Activated CD4-positive, alpha-beta T cell treated with anti-CD3 and anti-CD28 coated beads for 36 hours (primary cell): Measurements from ENCODE around the gene NOS1. TPM values are rescaled to one million over a fixed set of nuclear protein-coding genes. Genes with fewer than 3 reads are reported as not detected.

ENCODE experiments used
- ATAC-seq: fragments of 200-7000 bp; cut with Tn5 transposase; one replicate; pipeline ENCODE4 v1.10.0; 2021; ENCODE audit warnings: mild to moderate bottlenecking, moderate library complexity
- CTCF ChIA-PET: fragments of 350-600 bp; sonication (Branson Sonifier 250); formaldehyde crosslinking; loops from one replicate; lab custom pipeline; 2021; ENCODE audit warnings: antibody characterized with exemption; lab: Charles Lee
- POLR2A ChIA-PET: fragments of 350-600 bp; sonication (Branson Sonifier 250); formaldehyde crosslinking; loops from one replicate; lab custom pipeline; 2021; ENCODE audit warnings: antibody characterized with exemption, inconsistent platforms; lab: Charles Lee
- DNase-seq: peaks from one replicate; pipeline ENCODE4 v3.0.0-alpha.2; 2020
- H3K27ac Mint-ChIP-seq: one replicate; pipeline ENCODE4 v1.8.0; 2021; ENCODE audit warnings: mixed read lengths
- H3K27me3 Mint-ChIP-seq: one replicate; pipeline ENCODE4 v1.8.0; 2021; ENCODE audit warnings: mixed read lengths
- H3K36me3 Mint-ChIP-seq: one replicate; pipeline ENCODE4 v1.8.0; 2021; ENCODE audit warnings: low read depth, mixed read lengths
- H3K4me1 Mint-ChIP-seq: one replicate; pipeline ENCODE4 v1.8.0; 2021; ENCODE audit warnings: mixed read lengths
- H3K4me3 Mint-ChIP-seq: one replicate; pipeline ENCODE4 v1.8.0; 2021; ENCODE audit warnings: mild to moderate bottlenecking, moderate library complexity, mixed read lengths
- H3K9me3 Mint-ChIP-seq: one replicate; pipeline ENCODE4 v1.8.0; 2021; ENCODE audit warnings: low read depth, mixed read lengths
- intact Hi-C, 2 experiments: fragments of 100-400 bp; cut with DNase I in 1 of 2; cut with micrococcal nuclease in 1 of 2; formaldehyde crosslinking; loops; one replicate each; pipeline versions ENCODE4 v1.14.2 to v1.15.1; 2022 to 2024; cut with DNase I, micrococcal nuclease
- total RNA-seq, 2 experiments: library from RNA; stranded (reverse); gene quantifications; one replicate each; pipeline ENCODE4 v1.2.3, GENCODE V29; 2021

NOS1 gene
- total RNA-seq, 2 experiments from 2014 or later: not detected

GRCh38 chr12:117294189-117294603 lies 67.2 kb downstream of the NOS1 start:
- H3K27me3 Mint-ChIP-seq: peaks cover 27% of the 10 kb centered on the region
- CTCF ChIA-PET: no interaction called here
- no peak overlapping the region for H3K27ac Mint-ChIP-seq
- intact Hi-C loops: no loop called here
- H3K4me1 Mint-ChIP-seq: no peaks in the 10 kb centered on the region
- no peak overlapping the region for H3K4me3 Mint-ChIP-seq
- DNase-seq (no peak), ATAC-seq (no peak)
- H3K36me3 Mint-ChIP-seq: no peaks in the 10 kb centered on the region
- peaks cover 2% of the 10 kb centered on the region for H3K9me3 Mint-ChIP-seq
- POLR2A ChIA-PET: no interaction called here

GRCh38 chr12:117293510-117293909 lies 67.9 kb downstream of the NOS1 start:
- Mint-ChIP-seq H3K27me3 (peaks cover 27% of the 10 kb centered on the region), H3K4me1 (no peaks in the 10 kb centered on the region), H3K36me3 (no peaks in the 10 kb centered on the region), H3K27ac (no peak overlapping the region), H3K9me3 (peaks cover 2% of the 10 kb centered on the region), H3K4me3 (no peak overlapping the region)
- intact Hi-C loops: no loop called here
- CTCF ChIA-PET: interaction anchor here (0.5 kb wide), 1 partner anchor 1823 kb away, joined by 3 read pairs; no protein-coding TSS in a partner anchor
- no peak for ATAC-seq
- POLR2A ChIA-PET: no interaction called here
- DNase-seq: no peak

GRCh38 chr12:117292688-117293087 lies 68.7 kb downstream of the NOS1 start:
- ATAC-seq: no peak
- CTCF ChIA-PET: no interaction called here
- Mint-ChIP-seq H3K36me3 (no peaks in the 10 kb centered on the region), H3K4me3 (no peak overlapping the region), H3K27ac (no peak overlapping the region), H3K4me1 (no peaks in the 10 kb centered on the region), H3K9me3 (peaks cover 2% of the 10 kb centered on the region), H3K27me3 (peaks cover 25% of the 10 kb centered on the region)
- no peak for DNase-seq
- intact Hi-C loops: no loop called here
- POLR2A ChIA-PET: no interaction called here

- H3K4me3 Mint-ChIP-seq: no peak overlapping the region
- no peak overlapping the region for H3K27ac Mint-ChIP-seq
- H3K9me3 Mint-ChIP-seq: no peaks in the 10 kb centered on the region
- H3K36me3 Mint-ChIP-seq: no peaks in the 10 kb centered on the region
- DNase-seq: no peak
- intact Hi-C loops: no loop called here
- H3K4me1 Mint-ChIP-seq: no peaks in the 10 kb centered on the region
- ATAC-seq: no peak
- H3K27me3 Mint-ChIP-seq: peaks cover 3% of the 10 kb centered on the region
- POLR2A ChIA-PET: no interaction called here
- CTCF ChIA-PET: no interaction called here
These were observed 77.3 kb downstream of the NOS1 start for GRCh38 chr12:117284140-117284539.

- H3K36me3 Mint-ChIP-seq: no peaks in the 10 kb centered on the region
- H3K4me3 Mint-ChIP-seq: no peak overlapping the region
- intact Hi-C loops: no loop called here
- peaks cover 4% of the 10 kb centered on the region for H3K27me3 Mint-ChIP-seq
- POLR2A ChIA-PET: no interaction called here
- DNase-seq: no peak
- CTCF ChIA-PET: no interaction called here
- H3K9me3 Mint-ChIP-seq: no peaks in the 10 kb centered on the region
- no peaks in the 10 kb centered on the region for H3K4me1 Mint-ChIP-seq
- H3K27ac Mint-ChIP-seq: no peak overlapping the region
- ATAC-seq: no peak
These were observed 78.9 kb downstream of the NOS1 start for GRCh38 chr12:117282490-117282889.

GRCh38 chr12:117280019-117280680 lies 81.3 kb downstream of the NOS1 start:
- no peak for DNase-seq
- CTCF ChIA-PET: no interaction called here
- Mint-ChIP-seq H3K4me1 (no peaks in the 10 kb centered on the region), H3K4me3 (no peak overlapping the region), H3K9me3 (no peaks in the 10 kb centered on the region), H3K36me3 (no peaks in the 10 kb centered on the region), H3K27ac (no peak overlapping the region), H3K27me3 (peaks cover 13% of the 10 kb centered on the region)
- ATAC-seq: no peak
- POLR2A ChIA-PET: no interaction called here
- intact Hi-C loops: no loop called here

- no peak overlapping the region for H3K27ac Mint-ChIP-seq
- no peaks in the 10 kb centered on the region for H3K9me3 Mint-ChIP-seq
- H3K27me3 Mint-ChIP-seq: peaks cover 14% of the 10 kb centered on the region
- intact Hi-C loops: no loop called here
- ChIA-PET POLR2A (no interaction called here), CTCF (interaction anchor here (0.5 kb wide), 1 partner anchor 575 kb away, joined by 4 read pairs; no protein-coding TSS in a partner anchor)
- no peak for ATAC-seq
- no peaks in the 10 kb centered on the region for H3K4me1 Mint-ChIP-seq
- H3K4me3 Mint-ChIP-seq: no peak overlapping the region
- DNase-seq: no peak
- H3K36me3 Mint-ChIP-seq: no peaks in the 10 kb centered on the region
These were observed 81.8 kb downstream of the NOS1 start for GRCh38 chr12:117279606-117280005.

GRCh38 chr12:117277875-117278274 lies 83.6 kb downstream of the NOS1 start:
- ATAC-seq (no peak), DNase-seq (no peak)
- H3K27ac Mint-ChIP-seq: no peak overlapping the region
- ChIA-PET POLR2A (no interaction called here), CTCF (no interaction called here)
- peaks cover 17% of the 10 kb centered on the region for H3K27me3 Mint-ChIP-seq
- no peak overlapping the region for H3K4me3 Mint-ChIP-seq
- H3K4me1 Mint-ChIP-seq: no peaks in the 10 kb centered on the region
- H3K9me3 Mint-ChIP-seq: no peaks in the 10 kb centered on the region
- H3K36me3 Mint-ChIP-seq: no peaks in the 10 kb centered on the region
- intact Hi-C loops: no loop called here

- ChIA-PET CTCF (no interaction called here), POLR2A (no interaction called here)
- no peak overlapping the region for H3K27ac Mint-ChIP-seq
- H3K9me3 Mint-ChIP-seq: no peaks in the 10 kb centered on the region
- H3K4me3 Mint-ChIP-seq: no peak overlapping the region
- intact Hi-C loops: no loop called here
- H3K27me3 Mint-ChIP-seq: peaks cover 18% of the 10 kb centered on the region
- no peak for DNase-seq
- H3K36me3 Mint-ChIP-seq: no peaks in the 10 kb centered on the region
- ATAC-seq: no peak
- H3K4me1 Mint-ChIP-seq: no peaks in the 10 kb centered on the region
These were observed 88.3 kb downstream of the NOS1 start for GRCh38 chr12:117273091-117273490.

GRCh38 chr12:117272690-117273089 lies 88.7 kb downstream of the NOS1 start:
- no peaks in the 10 kb centered on the region for H3K4me1 Mint-ChIP-seq
- DNase-seq (no peak), ATAC-seq (no peak)
- CTCF ChIA-PET: no interaction called here
- no peaks in the 10 kb centered on the region for H3K36me3 Mint-ChIP-seq
- peaks cover 18% of the 10 kb centered on the region for H3K27me3 Mint-ChIP-seq
- POLR2A ChIA-PET: no interaction called here
- no peak overlapping the region for H3K27ac Mint-ChIP-seq
- H3K9me3 Mint-ChIP-seq: no peaks in the 10 kb centered on the region
- intact Hi-C loops: no loop called here
- no peak overlapping the region for H3K4me3 Mint-ChIP-seq

- peaks cover 11% of the 10 kb centered on the region for H3K27me3 Mint-ChIP-seq
- H3K4me1 Mint-ChIP-seq: no peaks in the 10 kb centered on the region
- no peak overlapping the region for H3K27ac Mint-ChIP-seq
- intact Hi-C loops: no loop called here
- ATAC-seq (no peak), DNase-seq (no peak)
- peaks cover 6% of the 10 kb centered on the region for H3K9me3 Mint-ChIP-seq
- no peaks in the 10 kb centered on the region for H3K36me3 Mint-ChIP-seq
- CTCF ChIA-PET: interaction anchor here (1.2 kb wide), 1 partner anchor 9 kb away, joined by 5 read pairs; no protein-coding TSS in a partner anchor
- POLR2A ChIA-PET: no interaction called here
- H3K4me3 Mint-ChIP-seq: no peak overlapping the region
These were observed 98.7 kb downstream of the NOS1 start for GRCh38 chr12:117262749-117263148.

GRCh38 chr12:117261247-117261646 lies 100.2 kb downstream of the NOS1 start:
- peaks cover 11% of the 10 kb centered on the region for H3K27me3 Mint-ChIP-seq
- no peak overlapping the region for H3K27ac Mint-ChIP-seq
- no peaks in the 10 kb centered on the region for H3K4me1 Mint-ChIP-seq
- no peaks in the 10 kb centered on the region for H3K36me3 Mint-ChIP-seq
- ChIA-PET CTCF (interaction anchor here (0.6 kb wide), 1 partner anchor 89 kb away, joined by 4 read pairs; no protein-coding TSS in a partner anchor), POLR2A (no interaction called here)
- DNase-seq (no peak), ATAC-seq (peak; percentile 42)
- H3K4me3 Mint-ChIP-seq: no peak overlapping the region
- intact Hi-C loops: no loop called here
- peaks cover 6% of the 10 kb centered on the region for H3K9me3 Mint-ChIP-seq
